Mesendoderm (in vitro differentiated cells): Measurements from ENCODE around the gene HACD3.
A peak's percentile ranks its signal among the peaks of the same experiment; 100 is the strongest.

Source experiments
- DNase-seq: peaks from one replicate; pipeline ENCODE4 v3.0.0; 2013
- H2AK5ac ChIP-seq: 2 replicates; pipeline ENCODE4 v1.6.1; 2013; ENCODE audit warnings: low read length, inconsistent platforms
- H2BK120ac ChIP-seq: 2 replicates; pipeline ENCODE4 v1.6.1; 2013; ENCODE audit warnings: low read depth, mild to moderate bottlenecking, low read length, moderate library complexity, mixed read lengths
- H2BK15ac ChIP-seq: replicated peaks from 2 replicates; pipeline ENCODE4 v1.6.1; 2013; ENCODE audit warnings: low read depth, mild to moderate bottlenecking, moderate library complexity
- H2BK5ac ChIP-seq: 2 replicates; pipeline ENCODE4 v1.6.1; 2013; ENCODE audit warnings: low read length, inconsistent platforms
- H3K18ac ChIP-seq: 2 replicates; pipeline ENCODE4 v1.6.1; 2013; ENCODE audit warnings: mild to moderate bottlenecking, low read length, mixed read lengths
- H3K23ac ChIP-seq: one replicate; pipeline ENCODE4 v1.6.1; 2013; ENCODE audit warnings: low read length
- H3K27ac ChIP-seq: 2 replicates; pipeline ENCODE4 v1.5.1; 2013; ENCODE audit warnings: low read depth, mild to moderate bottlenecking, inconsistent platforms, low read length, moderate library complexity
- H3K27me3 ChIP-seq: 2 replicates; pipeline ENCODE4 v1.6.1; 2013; ENCODE audit warnings: low read length, control low read depth, mild to moderate bottlenecking, inconsistent platforms; ENCODE audit not compliant: insufficient read depth, poor library complexity
- H3K36me3 ChIP-seq: 2 replicates; pipeline ENCODE4 v1.6.1; 2013; ENCODE audit warnings: low read length, inconsistent platforms; ENCODE audit not compliant: control insufficient read depth, insufficient read depth
- H3K4ac ChIP-seq: one replicate; pipeline ENCODE4 v1.6.1; 2013; ENCODE audit warnings: low read depth, mild to moderate bottlenecking, low read length, moderate library complexity
- H3K4me1 ChIP-seq: 2 replicates; pipeline ENCODE4 v1.6.1; 2013; ENCODE audit warnings: low read depth, low read length, inconsistent platforms; ENCODE audit not compliant: control insufficient read depth
- H3K4me2 ChIP-seq: 2 replicates; pipeline ENCODE4 v1.6.1; 2013; ENCODE audit warnings: low read length
- H3K4me3 ChIP-seq: 2 replicates; pipeline ENCODE4 v1.5.1; 2013; ENCODE audit warnings: mild to moderate bottlenecking, low read length
- H3K56ac ChIP-seq: one replicate; pipeline ENCODE4 v1.6.1; 2013; ENCODE audit warnings: low read length
- H3K79me1 ChIP-seq: 2 replicates; pipeline ENCODE4 v1.6.1; 2013; ENCODE audit warnings: low read length, inconsistent platforms
- H3K79me2 ChIP-seq: 2 replicates; pipeline ENCODE4 v1.6.1; 2013; ENCODE audit warnings: mild to moderate bottlenecking, low read length; ENCODE audit not compliant: control insufficient read depth, insufficient read depth
- H3K9ac ChIP-seq: 2 replicates; pipeline ENCODE4 v1.6.1; 2013; ENCODE audit warnings: low read length, inconsistent platforms
- H4K5ac ChIP-seq: one replicate; pipeline ENCODE4 v1.6.1; 2013; ENCODE audit warnings: low read length
- H4K8ac ChIP-seq: one replicate; pipeline ENCODE4 v1.6.1; 2013; ENCODE audit warnings: low read depth, mild to moderate bottlenecking, control low read depth, low read length, moderate library complexity
- WGBS: extraction: QIAGEN DNeasy Blood & Tissue Kit; methylation state at CpG from one replicate; pipeline ENCODE4 v1.1.7; 2013; ENCODE audit warnings: low lambda C conversion rate, missing lambda C conversion rate; ENCODE audit not compliant: insufficient coverage; ENCODE audit errors: extremely low coverage; 5-methylcytosine and 5-hydroxymethylcytosine counted together

The HACD3 gene

DNA sequence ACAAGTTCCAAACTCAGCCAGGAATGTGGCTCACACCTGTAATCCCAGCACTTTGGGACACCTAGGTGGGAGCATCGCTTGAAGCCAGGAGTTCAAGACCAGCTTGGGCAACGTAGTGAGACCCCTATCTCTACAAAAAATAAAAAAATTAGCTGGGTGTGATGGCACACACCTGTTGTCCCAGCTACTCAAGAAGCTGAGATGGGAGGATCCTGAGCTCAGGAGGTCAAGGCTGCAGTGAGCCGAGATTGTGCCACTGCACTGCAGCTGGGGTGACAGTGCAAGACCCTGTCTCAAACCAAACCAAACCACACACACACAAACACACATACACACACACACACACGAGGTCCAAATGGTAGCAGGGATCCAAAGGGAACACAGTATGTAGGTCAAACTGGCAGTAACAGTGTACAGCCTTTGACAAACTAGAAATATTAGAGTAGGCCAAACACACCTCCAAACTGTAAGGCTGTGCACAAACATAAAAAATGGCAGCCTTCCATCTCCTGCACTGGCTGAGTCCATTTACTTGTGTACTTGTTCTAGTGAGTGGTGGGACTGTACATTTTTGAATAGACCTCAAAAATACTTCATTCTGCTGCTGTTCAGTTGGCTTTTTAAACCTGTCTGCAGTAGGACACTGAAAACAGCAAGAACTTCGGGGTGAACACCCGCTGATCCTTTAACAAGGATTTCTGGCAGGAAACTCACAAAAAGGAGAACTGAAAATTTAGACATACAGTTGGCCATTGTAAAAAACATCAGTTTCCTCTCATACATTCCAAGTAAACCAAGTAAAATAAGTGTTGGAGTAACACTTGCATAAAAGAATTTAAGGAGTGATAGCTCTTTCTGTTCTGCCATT lies 47.1 kb downstream of the HACD3 start:
- Histone ChIP-seq H3K4me2 (no peak overlapping the region), H2BK5ac (no peak overlapping the region), H4K5ac (no peak overlapping the region), H3K36me3 (peaks cover 3% of the 10 kb centered on the region), H3K56ac (no peak overlapping the region), H3K4me3 (no peak overlapping the region), H2BK15ac (no peak overlapping the region), H2BK120ac (no peak overlapping the region), H3K27me3 (no peaks in the 10 kb centered on the region), H3K23ac (no peak overlapping the region), H3K18ac (no peak overlapping the region), H3K4ac (no peak overlapping the region), H3K4me1 (no peaks in the 10 kb centered on the region), H2AK5ac (no peak overlapping the region), H3K79me1 (no peaks in the 10 kb centered on the region), H3K9ac (no peak overlapping the region), H3K27ac (no peak overlapping the region), H4K8ac (no peak overlapping the region), H3K79me2 (no peaks in the 10 kb centered on the region)
- DNase-seq: no peak
- no CpG with 5 or more reads among the region's 6 CpGs for WGBS

DNA sequence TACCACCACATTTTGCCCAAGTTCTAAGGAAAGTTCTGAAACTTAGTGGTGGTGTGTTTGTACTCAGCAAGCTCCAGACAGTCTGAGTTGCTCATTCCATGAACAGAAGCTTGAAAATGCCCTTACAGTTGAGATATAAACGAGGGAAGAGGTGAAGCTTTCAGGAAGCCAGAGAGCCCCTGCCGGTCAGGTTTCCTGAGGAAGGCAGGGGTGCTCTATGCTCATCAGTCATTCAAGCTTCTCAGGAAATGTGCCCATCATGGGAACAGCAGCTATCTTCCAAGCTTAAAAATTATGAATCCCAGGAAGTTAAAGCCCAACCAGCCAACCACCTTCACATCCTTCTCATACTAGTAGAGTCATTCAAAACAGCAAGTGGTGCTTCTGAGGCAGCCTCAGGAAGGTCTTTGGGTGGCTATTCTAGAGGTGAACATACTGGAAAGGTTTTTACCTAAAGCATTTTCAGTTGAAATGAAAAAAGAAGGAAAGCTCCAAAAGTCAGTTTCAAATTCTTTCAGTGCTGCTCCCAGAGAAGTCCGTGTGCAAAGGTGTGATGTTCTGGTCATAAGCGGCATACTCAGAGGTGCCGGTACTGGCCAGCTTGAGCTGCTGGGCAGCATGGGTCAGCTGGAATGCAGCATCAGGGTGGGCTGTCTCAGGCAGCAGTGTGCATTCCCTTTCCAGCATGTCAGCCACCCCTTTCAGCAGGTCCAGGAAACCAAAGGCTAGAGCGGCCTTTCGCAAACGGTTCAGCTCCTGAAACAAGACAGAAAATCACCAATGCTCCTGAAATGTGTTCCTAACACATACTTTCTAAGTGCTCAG lies 48.9 kb downstream of the HACD3 start:
- no peak overlapping the region for H2BK5ac ChIP-seq
- no peak overlapping the region for H3K56ac ChIP-seq
- no peak overlapping the region for H3K4ac ChIP-seq
- no peak overlapping the region for H3K4me2 ChIP-seq
- H2BK15ac ChIP-seq: no peak overlapping the region
- no CpG with 5 or more reads among the region's 8 CpGs for WGBS
- H3K27me3 ChIP-seq: no peaks in the 10 kb centered on the region
- H3K27ac ChIP-seq: no peak overlapping the region
- no peak overlapping the region for H3K23ac ChIP-seq
- H3K79me2 ChIP-seq: no peaks in the 10 kb centered on the region
- no peak overlapping the region for H4K5ac ChIP-seq
- DNase-seq: peak; percentile 19
- no peak overlapping the region for H3K9ac ChIP-seq
- no peaks in the 10 kb centered on the region for H3K4me1 ChIP-seq
- no peak overlapping the region for H2BK120ac ChIP-seq
- H2AK5ac ChIP-seq: no peak overlapping the region
- no peak overlapping the region for H3K4me3 ChIP-seq
- no peak overlapping the region for H4K8ac ChIP-seq
- H3K79me1 ChIP-seq: no peaks in the 10 kb centered on the region
- H3K18ac ChIP-seq: no peak overlapping the region
- H3K36me3 ChIP-seq: peaks cover 3% of the 10 kb centered on the region

DNA sequence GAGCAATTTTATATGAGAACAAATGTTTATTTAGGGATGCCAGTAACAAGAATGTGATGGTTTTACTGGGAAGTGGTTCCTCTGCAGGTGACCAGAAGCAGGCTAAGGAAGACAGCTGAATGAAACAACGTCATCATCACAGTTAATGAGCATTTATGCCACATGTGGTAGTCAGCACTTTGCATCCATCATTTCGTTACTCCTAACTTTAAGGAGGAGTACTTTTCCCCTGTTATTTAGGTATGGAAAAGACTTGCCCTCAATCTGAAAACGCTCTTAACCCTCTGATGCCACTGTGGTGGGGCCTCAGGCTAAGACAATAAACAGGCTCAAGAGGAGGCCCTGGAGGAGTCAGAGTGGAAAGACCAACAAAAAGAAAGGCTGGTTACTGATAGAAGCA lies 49.5 kb downstream of the HACD3 start:
- Histone ChIP-seq H3K4me2 (no peak overlapping the region), H3K4me1 (no peaks in the 10 kb centered on the region), H3K79me1 (no peaks in the 10 kb centered on the region), H3K36me3 (peaks cover 3% of the 10 kb centered on the region), H2BK120ac (no peak overlapping the region), H3K27ac (no peak overlapping the region), H3K23ac (no peak overlapping the region), H3K4ac (no peak overlapping the region), H3K18ac (no peak overlapping the region), H3K4me3 (no peak overlapping the region), H3K9ac (no peak overlapping the region), H4K5ac (no peak overlapping the region), H2AK5ac (no peak overlapping the region), H3K27me3 (no peaks in the 10 kb centered on the region), H3K79me2 (no peaks in the 10 kb centered on the region), H2BK5ac (no peak overlapping the region), H4K8ac (no peak overlapping the region), H3K56ac (no peak overlapping the region), H2BK15ac (no peak overlapping the region)
- no peak for DNase-seq
- no CpG with 5 or more reads among the region's 3 CpGs for WGBS

DNA sequence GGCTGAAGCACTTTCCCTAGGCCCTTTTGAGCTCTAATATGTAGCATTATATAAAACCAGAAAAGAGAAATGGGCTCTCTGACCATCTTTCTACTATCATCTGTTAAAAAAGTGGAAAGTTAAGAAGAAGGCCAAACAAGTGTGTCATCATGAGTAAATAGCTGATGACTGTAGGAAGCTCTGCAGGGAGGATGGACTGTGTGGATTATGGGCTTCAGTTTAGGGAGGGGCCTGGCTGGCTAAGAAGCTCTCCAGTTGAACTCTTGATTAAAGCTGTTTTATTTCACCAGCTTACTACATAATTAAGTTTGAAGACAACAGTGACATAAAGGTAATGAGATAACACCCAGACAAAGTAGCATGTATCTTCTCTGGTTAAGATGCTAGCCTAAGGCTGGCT lies 50.0 kb downstream of the HACD3 start:
- Histone ChIP-seq H3K36me3 (peaks cover 3% of the 10 kb centered on the region), H3K4me1 (no peaks in the 10 kb centered on the region), H2AK5ac (no peak overlapping the region), H3K23ac (no peak overlapping the region), H4K8ac (no peak overlapping the region), H2BK120ac (no peak overlapping the region), H4K5ac (no peak overlapping the region), H3K79me2 (no peaks in the 10 kb centered on the region), H3K27ac (no peak overlapping the region), H3K4ac (no peak overlapping the region), H3K4me2 (no peak overlapping the region), H2BK15ac (no peak overlapping the region), H2BK5ac (no peak overlapping the region), H3K9ac (no peak overlapping the region), H3K27me3 (no peaks in the 10 kb centered on the region), H3K18ac (no peak overlapping the region), H3K56ac (no peak overlapping the region), H3K79me1 (no peaks in the 10 kb centered on the region), H3K4me3 (no peak overlapping the region)
- DNase-seq: peak; percentile 26

DNA sequence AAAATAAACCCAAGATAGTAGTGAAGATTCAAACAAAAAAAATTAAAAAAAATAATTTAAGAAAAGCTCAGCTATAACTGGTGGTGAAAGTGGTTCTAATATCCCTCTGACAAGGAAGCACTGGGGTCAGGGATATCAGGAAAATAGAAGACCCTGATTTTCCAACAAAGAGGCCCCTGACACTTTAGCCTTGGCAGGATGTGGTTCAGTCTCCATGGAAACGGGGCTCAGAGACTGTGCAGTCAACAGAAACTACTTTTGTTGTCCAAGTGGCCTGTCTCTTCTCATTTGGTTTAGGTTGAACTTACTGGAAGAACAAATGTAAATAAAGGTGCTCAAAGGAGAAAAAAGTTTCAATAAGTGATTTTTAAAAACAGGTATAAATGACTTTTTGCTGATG lies 53.4 kb downstream of the HACD3 start:
- DNase-seq: peak; percentile 14
- no peak overlapping the region for H2AK5ac ChIP-seq
- no peak overlapping the region for H3K27ac ChIP-seq
- no peaks in the 10 kb centered on the region for H3K4me1 ChIP-seq
- H3K79me2 ChIP-seq: no peaks in the 10 kb centered on the region
- H4K5ac ChIP-seq: no peak overlapping the region
- H3K18ac ChIP-seq: no peak overlapping the region
- no peak overlapping the region for H4K8ac ChIP-seq
- peaks cover 1% of the 10 kb centered on the region for H3K36me3 ChIP-seq
- WGBS: no CpG with 5 or more reads among the region's 1 CpG
- H3K9ac ChIP-seq: no peak overlapping the region
- no peak overlapping the region for H3K4me2 ChIP-seq
- H3K27me3 ChIP-seq: no peaks in the 10 kb centered on the region
- H2BK15ac ChIP-seq: no peak overlapping the region
- no peaks in the 10 kb centered on the region for H3K79me1 ChIP-seq
- no peak overlapping the region for H3K23ac ChIP-seq
- no peak overlapping the region for H3K4me3 ChIP-seq
- H3K56ac ChIP-seq: no peak overlapping the region
- no peak overlapping the region for H2BK5ac ChIP-seq
- no peak overlapping the region for H2BK120ac ChIP-seq
- H3K4ac ChIP-seq: no peak overlapping the region
